CD4-positive, alpha-beta T cell treated with Interleukin-2 at 100 ng/mL for 4 hours (primary cell): Measurements from ENCODE around the gene AZGP1.
"Not testable (repeated sequence)": the region's sequence is repeated elsewhere in the genome, so short reads cannot be mapped to it uniquely, and the experiment has no call there.

ENCODE experiments used
- DNase-seq: peaks from one replicate; pipeline ENCODE4 v3.0.0-alpha.2; 2020; ENCODE audit warnings: low spot score

The AZGP1 gene

GRCh38 chr7:99975782-99976521 lies at the start of gene AZGP1:
TSS of gene AZGP1 (minus strand) at chr7:99976031. CDS start at chr7:99976020, 11 bp downstream.
- DNase-seq = no peak

- no peak for DNase-seq
These were observed 48.3 kb upstream of the AZGP1 start for GRCh38 chr7:100024020-100024619.

DNA sequence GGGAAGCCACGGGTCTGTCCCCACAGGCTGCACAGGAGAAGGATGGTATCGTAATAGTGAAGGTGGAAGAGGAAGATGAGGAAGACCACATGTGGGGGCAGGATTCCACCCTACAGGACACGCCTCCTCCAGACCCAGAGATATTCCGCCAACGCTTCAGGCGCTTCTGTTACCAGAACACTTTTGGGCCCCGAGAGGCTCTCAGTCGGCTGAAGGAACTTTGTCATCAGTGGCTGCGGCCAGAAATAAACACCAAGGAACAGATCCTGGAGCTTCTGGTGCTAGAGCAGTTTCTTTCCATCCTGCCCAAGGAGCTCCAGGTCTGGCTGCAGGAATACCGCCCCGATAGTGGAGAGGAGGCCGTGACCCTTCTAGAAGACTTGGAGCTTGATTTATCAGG lies 47.7 kb upstream of the AZGP1 start:
- no peak for DNase-seq

- DNase-seq = no peak
These were observed 46.8 kb upstream of the AZGP1 start for GRCh38 chr7:100022621-100023020.

DNA sequence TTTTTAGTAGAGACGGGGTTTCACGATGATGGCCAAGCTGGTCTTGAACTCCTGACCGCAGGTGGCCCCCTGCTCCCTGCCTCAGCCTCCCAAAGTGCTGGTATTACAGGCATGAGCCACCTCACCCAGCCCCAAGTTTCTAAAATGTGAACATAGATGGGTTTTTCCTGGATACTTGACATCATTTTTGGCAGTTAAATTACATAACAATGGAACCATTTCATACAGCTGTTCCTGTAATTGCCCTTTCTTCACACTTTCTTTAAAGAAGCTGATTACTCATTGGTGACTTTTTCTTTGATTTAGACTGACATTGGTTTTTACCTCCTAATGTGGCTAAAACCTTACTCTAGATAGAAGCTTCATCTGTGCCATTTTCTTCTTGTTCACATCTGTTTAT lies 45.5 kb upstream of the AZGP1 start:
- DNase-seq = no peak

DNA sequence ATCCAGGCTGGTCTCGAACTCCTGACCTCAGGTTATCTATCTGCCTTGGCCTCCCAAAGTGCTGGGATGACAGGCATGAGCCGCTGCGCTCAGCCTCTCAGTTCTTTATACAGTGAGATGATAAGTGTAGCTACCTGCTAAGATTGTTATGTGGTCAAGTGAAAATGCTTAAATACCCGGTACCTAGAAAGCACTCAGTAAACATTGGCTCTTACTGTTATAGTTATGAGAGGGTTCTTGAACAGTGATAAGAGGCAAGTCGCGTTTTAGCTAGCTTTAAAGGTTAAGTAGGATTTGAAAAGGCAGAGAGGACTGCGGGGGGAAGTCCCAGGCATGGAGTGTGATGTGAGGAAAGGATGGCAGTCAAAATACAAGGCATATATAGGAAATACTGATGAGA lies 44.1 kb upstream of the AZGP1 start:
- no peak for DNase-seq

DNA sequence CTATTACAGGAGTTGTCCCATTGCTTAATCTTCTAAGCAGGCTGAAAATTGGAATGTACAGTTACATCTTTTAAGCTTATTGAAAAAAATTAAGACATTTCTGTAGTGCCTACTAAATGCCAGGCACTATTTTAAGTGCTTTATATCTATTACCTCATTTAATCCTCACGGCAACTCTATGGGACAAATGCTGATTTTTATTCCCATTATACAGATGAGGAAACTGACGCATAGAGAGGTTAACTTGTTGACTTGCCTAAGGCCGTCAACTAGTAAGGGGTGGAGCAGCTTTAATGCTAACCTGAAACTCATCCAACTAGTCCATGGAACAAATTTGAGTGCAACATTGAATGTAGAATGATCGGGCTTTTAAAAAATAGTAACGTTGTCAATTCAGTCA lies 42.0 kb upstream of the AZGP1 start:
- DNase-seq = no peak

DNA sequence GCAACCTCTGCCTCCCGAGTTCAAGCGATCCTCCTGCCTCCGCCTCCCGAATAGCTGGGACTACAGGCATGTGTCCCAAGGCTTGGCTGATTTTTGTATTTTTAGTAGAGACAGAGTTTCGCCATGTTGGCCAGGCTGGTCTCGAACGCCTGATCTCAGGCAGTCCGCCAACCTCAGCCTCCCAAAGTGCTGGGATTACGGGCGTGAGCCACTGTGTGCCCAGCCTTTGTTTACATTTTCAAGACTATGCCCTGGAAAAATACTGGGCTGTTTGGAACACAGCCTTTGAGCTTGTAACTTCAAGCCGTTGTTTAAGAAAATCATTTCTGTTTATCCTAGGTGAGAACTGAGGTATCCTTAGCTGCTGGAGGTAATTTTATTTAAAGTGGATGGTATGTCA lies 41.5 kb upstream of the AZGP1 start:
- DNase-seq = no peak

DNA sequence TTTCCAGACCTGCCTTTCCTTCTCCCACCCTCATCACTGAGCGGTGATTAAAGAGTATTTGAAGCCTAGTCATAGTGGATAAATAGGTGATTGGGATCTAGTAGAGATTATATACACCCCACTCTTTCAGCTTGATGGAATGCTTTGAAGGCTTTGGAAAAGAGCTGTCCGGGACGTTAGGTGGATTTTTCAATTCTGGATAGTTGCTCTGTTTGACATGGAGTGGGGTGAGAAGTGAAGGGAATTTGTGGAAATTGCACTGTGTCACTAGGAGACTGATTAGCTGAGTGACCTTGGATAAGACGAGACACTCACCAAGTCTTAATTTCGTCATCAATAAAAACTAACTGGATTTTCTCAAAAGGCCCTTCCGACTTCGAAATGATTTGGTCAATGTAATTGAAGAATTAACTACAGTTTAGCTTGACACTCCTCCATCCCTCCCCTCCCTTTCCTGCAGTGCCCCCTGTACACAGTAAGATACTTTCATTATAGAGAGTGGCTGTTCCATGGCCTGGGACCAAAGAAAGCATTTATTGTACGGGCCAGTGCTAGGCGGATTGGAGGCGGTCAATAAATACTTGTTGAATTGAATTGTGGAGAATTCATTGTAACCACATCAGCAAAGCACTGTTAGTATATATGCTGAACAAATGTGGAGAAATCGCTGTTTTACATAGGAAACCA lies 40.5 kb upstream of the AZGP1 start:
- no peak for DNase-seq

DNA sequence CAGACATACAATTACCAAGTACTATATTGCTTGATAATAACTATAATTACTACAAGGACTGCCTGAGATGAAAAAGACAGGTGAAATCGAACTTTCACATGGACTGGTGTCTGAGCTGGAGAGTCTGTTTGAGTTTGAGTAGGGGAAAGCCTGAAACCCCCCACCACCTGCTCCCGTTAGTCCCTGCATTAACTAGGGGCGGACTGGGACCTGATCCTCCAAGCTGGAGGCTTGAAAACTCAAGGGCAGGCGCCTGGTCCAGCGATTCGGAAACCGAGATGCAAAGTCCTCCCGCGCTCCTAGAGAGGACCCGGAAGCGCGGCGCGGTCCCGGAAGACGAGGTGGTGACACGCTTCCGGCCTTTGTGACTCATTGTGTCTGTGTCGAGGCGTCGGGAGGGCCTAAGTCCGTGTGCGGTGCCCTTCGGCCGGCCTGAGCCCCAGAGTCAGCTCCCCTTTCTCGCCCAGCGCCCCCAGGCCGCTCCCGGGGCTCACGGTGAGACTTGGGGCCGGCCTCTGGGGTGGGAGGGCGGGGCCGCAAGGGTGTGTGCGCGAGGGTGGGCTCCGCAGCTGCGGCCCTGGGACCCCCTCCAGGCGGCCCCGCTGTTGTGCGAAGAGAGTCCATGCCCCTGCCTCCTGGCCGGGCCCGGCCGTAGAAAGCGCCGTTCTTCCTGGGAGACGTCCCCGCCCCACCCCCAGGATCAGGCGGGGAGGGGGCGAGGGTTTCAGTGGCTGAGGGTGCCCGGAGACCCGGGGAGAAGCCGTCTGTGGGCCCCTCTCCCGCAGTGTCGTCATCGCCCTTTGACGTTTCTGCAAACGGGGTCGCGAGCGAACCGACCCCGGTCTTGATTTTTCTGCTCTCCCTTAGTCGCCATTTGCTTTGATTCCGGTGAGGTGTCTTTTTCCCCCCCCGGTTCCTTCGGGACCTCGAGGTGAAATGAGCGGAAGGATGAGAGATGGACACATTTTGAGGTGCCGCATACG lies 39.7 kb upstream of the AZGP1 start, which contains the start of gene ZKSCAN1:
Gene ZKSCAN1, plus strand, starts transcription at position 365 of the 983 bp plus-strand sequence. CDS start 7,911 bp downstream, outside the sequence.
- DNase-seq = peak; percentile 89

GRCh38 chr7:100013328-100013676 lies 37.5 kb upstream of the AZGP1 start:
- DNase-seq = peak; percentile 31

DNA sequence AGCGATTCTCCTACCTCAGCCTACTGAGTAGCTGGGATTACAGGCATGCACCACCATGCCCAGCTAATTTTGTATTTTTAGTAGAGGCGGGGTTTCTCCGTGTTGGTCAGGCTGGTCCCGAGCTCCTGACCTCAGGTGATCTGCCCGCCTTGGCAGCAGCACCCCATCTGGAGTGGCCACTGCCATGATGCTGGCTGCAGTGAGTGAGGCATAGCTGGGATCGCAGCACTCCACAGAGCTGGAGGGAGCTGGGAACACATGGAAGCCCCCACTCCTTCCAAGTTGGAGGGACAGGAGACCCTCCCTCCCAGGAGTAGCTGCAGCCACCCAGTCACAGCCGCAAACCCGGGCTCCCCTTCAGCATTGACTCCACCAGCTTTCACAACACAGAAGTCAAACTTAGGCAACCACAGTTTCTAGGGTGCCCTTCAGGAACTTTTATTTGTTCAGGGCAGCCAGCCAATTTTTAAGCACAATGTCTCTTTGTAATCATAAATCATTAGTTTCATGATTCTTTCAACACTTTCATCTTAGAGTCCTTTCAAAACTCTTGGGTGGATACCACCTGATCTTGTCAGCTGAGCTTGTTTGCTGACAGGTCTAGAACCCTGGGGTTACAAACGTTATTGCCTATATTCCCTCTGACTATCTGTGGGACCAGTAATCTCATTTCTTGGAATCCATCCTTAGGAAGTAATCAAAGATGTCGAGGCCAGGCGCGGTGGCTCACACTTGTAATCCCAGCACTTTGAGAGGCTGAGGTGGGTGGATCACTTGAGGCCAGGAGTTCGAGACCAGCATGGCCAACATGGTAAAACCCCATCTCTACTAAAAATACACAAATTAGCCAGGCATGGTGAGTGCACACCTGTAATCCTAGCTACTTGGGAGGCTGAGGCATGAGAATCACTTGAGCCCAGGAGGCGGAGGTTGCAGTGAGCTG lies 36.8 kb upstream of the AZGP1 start:
- DNase-seq = not testable (repeated sequence)

DNA sequence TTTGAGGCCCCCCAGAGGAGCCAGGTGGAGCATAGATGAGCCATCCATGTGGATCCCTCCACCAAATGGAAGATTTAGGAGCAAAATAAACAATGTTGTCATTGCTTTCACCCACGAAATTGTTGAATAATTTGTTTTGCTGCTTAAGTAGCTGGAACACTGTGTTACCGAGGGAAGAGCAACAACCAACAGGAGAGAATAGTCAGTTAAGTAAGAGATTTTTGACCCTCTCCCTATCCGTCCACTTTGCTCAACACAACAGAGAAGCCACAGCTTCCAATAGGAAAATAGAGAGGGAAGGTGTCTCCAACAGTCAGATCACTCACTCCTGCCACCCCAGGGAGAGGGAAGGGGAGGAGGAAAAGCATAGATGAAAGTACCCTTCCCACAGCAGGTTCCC lies 35.7 kb upstream of the AZGP1 start:
- DNase-seq = no peak

GRCh38 chr7:100010901-100011300 lies 35.1 kb upstream of the AZGP1 start:
- no peak for DNase-seq

DNA sequence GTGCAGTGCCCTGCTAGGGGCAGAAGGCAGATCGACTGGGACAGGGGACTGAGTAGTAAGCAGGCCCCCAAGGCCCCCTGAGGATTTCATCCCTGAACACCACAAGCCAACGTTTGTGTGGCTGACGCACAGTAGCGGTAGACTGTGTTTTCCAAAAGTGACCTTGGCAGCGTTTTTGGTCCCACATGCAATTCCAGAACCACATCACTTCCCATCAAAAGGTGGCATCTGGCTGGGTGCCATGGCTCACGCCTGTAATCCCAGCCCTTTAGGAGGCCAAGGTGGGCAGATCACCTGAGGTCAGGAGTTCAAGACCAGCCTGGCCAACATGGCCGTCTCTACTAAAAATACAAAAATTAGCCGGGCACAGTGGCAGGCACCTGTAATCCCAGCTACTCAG lies 34.1 kb upstream of the AZGP1 start:
- not testable (repeated sequence) for DNase-seq

GRCh38 chr7:100008525-100008924 lies 32.7 kb upstream of the AZGP1 start:
- DNase-seq = no peak

- no peak for DNase-seq
These were observed 32.1 kb upstream of the AZGP1 start for GRCh38 chr7:100007887-100008286.

DNA sequence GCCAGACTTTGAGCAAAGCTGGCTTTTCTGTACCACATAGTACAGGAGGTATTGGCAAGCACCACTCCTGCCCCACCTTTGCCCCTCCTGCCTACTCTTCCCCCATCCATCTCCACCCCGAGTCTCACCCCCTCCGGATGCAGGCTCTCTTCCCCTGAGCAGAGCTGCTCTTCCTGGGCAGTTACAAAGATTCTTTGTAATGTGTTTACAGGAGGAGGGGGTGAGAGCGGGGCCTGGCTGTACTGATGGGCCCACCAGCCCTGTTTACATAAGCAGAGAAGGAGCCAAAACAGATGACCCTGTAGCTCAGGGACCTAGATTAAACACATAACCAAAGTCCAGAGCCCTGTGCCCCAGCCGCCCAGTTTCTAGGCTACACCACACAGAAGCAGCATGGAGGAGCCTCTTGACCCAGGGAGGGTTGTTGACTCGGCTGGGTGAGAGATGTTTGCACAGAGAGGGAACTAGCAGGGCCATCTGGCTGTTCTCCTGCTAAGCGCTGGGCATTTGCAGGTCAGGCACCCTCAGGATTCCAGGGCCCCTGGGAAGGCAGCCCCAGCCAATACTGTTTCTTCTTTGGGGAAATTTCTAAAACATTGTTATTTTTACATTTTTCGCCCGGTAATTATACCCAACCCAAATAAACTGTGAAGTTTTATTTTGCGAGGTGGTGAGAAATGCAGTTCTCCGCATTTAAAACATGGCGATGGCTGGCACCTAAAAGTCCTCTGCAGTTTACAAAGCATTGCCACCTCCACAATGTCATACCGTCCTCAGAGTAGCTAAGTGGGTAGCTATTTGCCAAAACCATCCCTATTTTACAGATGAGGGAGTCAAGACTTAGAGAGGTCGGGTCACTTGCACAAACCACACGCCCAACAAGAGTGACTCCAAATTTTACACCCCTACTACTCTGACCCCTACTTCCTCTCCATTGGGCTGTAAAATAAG lies 28.2 kb upstream of the AZGP1 start:
- DNase-seq = no peak

DNA sequence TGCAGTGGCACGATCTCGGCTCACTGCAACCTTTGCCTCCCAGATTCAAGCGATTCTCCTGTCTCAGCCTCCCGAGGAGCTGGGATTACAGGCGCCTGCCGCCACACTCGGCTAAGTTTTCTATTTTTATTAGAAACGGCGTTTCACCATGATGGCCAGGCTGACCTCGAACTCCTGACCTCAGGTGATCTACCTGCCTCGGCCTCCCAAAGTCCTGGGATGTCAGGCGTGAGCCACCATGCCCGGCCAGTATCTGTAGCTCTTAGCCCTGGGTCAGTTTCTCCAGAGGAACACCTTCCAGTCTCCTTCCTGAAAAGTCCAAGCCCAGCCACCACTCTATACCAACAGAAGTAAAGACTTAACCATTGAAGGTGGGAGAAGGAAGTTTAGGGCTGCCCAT lies 24.4 kb upstream of the AZGP1 start:
- no peak for DNase-seq
